OCI-LY7 (cell line): ENCODE results near the gene ZNF714. TPM values are rescaled to one million over a fixed set of nuclear protein-coding genes. Genes with fewer than 3 reads are reported as not detected.
A peak's percentile ranks its signal among the peaks of the same experiment; 100 is the strongest.

Source experiments
- BruUV-seq: library from RNA; stranded (reverse); fragments of 400-500 nt; replicated peaks from 2 replicates; lab custom pipeline; 2021; lab: Mats Ljungman, UMichigan
- CTCF ChIA-PET: fragments of 300-600 bp; sonication (Branson Sonifier 250); formaldehyde crosslinking; loops from one replicate; lab custom pipeline; 2022; ENCODE audit warnings: antibody characterized with exemption; ENCODE audit not compliant: unreplicated experiment; lab: Charles Lee
- POLR2A ChIA-PET: fragments of 300-600 bp; sonication (Branson Sonifier 250); formaldehyde crosslinking; loops from one replicate; lab custom pipeline; 2022; ENCODE audit warnings: antibody characterized with exemption; lab: Charles Lee
- DNase-seq: peaks from one replicate; pipeline ENCODE4 v3.0.0-alpha.2; 2015; ENCODE audit warnings: low spot score
- H2AFZ ChIP-seq: fragments of 200-600 bp; sonication (generic), shearing (Covaris generic); 2 replicates; pipeline ENCODE4 v1.6.1; 2014; ENCODE audit warnings: mild to moderate bottlenecking, antibody characterized with exemption, low read length, moderate library complexity
- H3K27ac ChIP-seq: fragments of 200-600 bp; sonication (generic); 2 replicates; pipeline ENCODE4 v1.5.1; 2014; ENCODE audit warnings: mixed run types, low read depth, mild to moderate bottlenecking, moderate library complexity, low read length, inconsistent platforms; ENCODE audit not compliant: poor library complexity, severe bottlenecking
- H3K36me3 ChIP-seq: fragments of 200-600 bp; sonication (generic); 2 replicates; pipeline ENCODE4 v1.6.1; 2014; ENCODE audit warnings: mild to moderate bottlenecking, antibody characterized with exemption, low read length, moderate library complexity, mixed read lengths; ENCODE audit not compliant: insufficient read depth
- H3K4me1 ChIP-seq: fragments of 200-600 bp; sonication (generic); 2 replicates; pipeline ENCODE4 v1.5.1; 2014; ENCODE audit warnings: mild to moderate bottlenecking, low read length; ENCODE audit not compliant: insufficient read depth, poor library complexity, severe bottlenecking
- H3K4me2 ChIP-seq: fragments of 200-600 bp; sonication (generic); 2 replicates; pipeline ENCODE4 v1.6.1; 2014; ENCODE audit warnings: mild to moderate bottlenecking, low read length
- H3K4me3 ChIP-seq: fragments of 200-600 bp; sonication (generic); 2 replicates; pipeline ENCODE4 v1.5.1; 2014; ENCODE audit warnings: mild to moderate bottlenecking, low read depth, low read length; ENCODE audit not compliant: poor library complexity, severe bottlenecking
- H3K79me2 ChIP-seq: fragments of 200-600 bp; sonication (generic); 2 replicates; pipeline ENCODE4 v1.6.1; 2016; ENCODE audit warnings: low read depth, mild to moderate bottlenecking, low read length, moderate library complexity, mixed read lengths; ENCODE audit not compliant: insufficient read depth
- H3K9me2 ChIP-seq: fragments of 200-600 bp; sonication (generic); 2 replicates; pipeline ENCODE4 v1.6.1; 2016; ENCODE audit warnings: mild to moderate bottlenecking, low read length, mixed read lengths; ENCODE audit not compliant: insufficient read depth
- H3K9me3 ChIP-seq: fragments of 200-600 bp; sonication (generic); 2 replicates; pipeline ENCODE4 v1.6.1; 2014; ENCODE audit warnings: mild to moderate bottlenecking, mixed run types, low read length, mixed read lengths
- H4K20me1 ChIP-seq: fragments of 200-600 bp; sonication (generic); 2 replicates; pipeline ENCODE4 v1.6.1; 2014; ENCODE audit warnings: mild to moderate bottlenecking, antibody characterized with exemption, low read length, moderate library complexity, mixed read lengths; ENCODE audit not compliant: insufficient read depth
- EZH2phosphoT487 ChIP-seq: fragments of 200-600 bp; sonication (generic); IDR thresholded peaks from 2 replicates; pipeline ENCODE4 v1.6.1; 2018; ENCODE audit warnings: low read depth, borderline replicate concordance, mild to moderate bottlenecking, mixed run types, antibody characterized with exemption, low read length, moderate library complexity, mixed read lengths
- intact Hi-C: fragments of 100-400 bp; cut with micrococcal nuclease; formaldehyde crosslinking; loops from one replicate; pipeline ENCODE4 v1.10.0; 2022; ENCODE audit not compliant: unreplicated experiment
- total RNA-seq, 2 experiments: library from RNA; depleted of rRNA in 1 of 2; stranded (reverse); fragments of >200 nt in 1 of 2; shearing (Covaris generic) in 1 of 2; gene quantifications; 2 replicates each; pipeline ENCODE4 v1.2.3, GENCODE V29; 2014 to 2022
- TF ChIP-seq, protein P1 (sequence below): fragments of 200-600 bp; sonication (generic); conservative IDR thresholded peaks from 2 replicates; pipeline ENCODE4 v1.5.1; 2014; ENCODE audit warnings: mild to moderate bottlenecking, antibody characterized with exemption, low read length, moderate library complexity, mixed read lengths

ZNF714 gene
- total RNA-seq, 2 experiments from 2014 or later = 39.6 to 51.7 TPM

GRCh38 chr19:21143428-21143827, 61.4 kb downstream of the ZNF714 start:
- Histone ChIP-seq H3K9me2 (no peaks in the 10 kb centered on the region), H3K79me2 (peaks cover 21% of the 10 kb centered on the region), H2AFZ (no peak overlapping the region), H4K20me1 (no peaks in the 10 kb centered on the region), H3K4me1 (peaks cover 8% of the 10 kb centered on the region), H3K4me3 (no peak overlapping the region), H3K27ac (no peak overlapping the region), H3K4me2 (peak overlapping the region; percentile 68; the same call in 1 of the 2 replicates), H3K36me3 (peaks cover 53% of the 10 kb centered on the region), H3K9me3 (peaks cover 32% of the 10 kb centered on the region)
- ChIA-PET CTCF (interaction anchor here (0.6 kb wide), 1 partner anchor 1253 kb away, joined by 4 read pairs; no protein-coding TSS in a partner anchor), POLR2A (interaction anchor here (0.6 to 0.9 kb wide), 2 partner anchors 15 to 1522 kb away, joined by 4 to 5 read pairs; no protein-coding TSS in a partner anchor)
- BruUV-seq = no TSS peak
- TF ChIP-seq, protein P1, sequence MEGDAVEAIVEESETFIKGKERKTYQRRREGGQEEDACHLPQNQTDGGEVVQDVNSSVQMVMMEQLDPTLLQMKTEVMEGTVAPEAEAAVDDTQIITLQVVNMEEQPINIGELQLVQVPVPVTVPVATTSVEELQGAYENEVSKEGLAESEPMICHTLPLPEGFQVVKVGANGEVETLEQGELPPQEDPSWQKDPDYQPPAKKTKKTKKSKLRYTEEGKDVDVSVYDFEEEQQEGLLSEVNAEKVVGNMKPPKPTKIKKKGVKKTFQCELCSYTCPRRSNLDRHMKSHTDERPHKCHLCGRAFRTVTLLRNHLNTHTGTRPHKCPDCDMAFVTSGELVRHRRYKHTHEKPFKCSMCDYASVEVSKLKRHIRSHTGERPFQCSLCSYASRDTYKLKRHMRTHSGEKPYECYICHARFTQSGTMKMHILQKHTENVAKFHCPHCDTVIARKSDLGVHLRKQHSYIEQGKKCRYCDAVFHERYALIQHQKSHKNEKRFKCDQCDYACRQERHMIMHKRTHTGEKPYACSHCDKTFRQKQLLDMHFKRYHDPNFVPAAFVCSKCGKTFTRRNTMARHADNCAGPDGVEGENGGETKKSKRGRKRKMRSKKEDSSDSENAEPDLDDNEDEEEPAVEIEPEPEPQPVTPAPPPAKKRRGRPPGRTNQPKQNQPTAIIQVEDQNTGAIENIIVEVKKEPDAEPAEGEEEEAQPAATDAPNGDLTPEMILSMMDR = no peak
- no peak for TF ChIP-seq EZH2phosphoT487
- DNase-seq = no peak
- intact Hi-C loops = loop anchor here (5.0 kb wide), 1 partner anchor 121 kb away; the partner anchor contains the start of gene ZNF430

DNA sequence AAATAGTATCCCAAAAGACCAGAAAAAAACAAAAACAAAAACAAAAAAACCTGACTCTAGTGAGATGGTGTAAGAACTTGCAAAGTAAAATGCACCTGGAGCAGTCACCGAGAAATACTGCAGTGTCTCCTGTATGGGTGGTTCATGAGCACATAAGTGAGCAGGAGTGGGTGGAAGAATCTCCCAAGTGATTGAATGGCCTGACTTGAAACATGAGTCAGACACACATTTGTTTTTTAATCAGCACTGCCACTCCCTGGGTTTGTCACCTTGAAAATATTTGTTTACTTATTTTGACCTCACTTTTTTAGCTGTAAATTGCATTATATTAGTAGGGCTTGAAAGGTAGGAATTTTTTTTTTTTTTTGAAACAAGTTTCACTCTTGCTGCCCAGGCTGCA, 61.9 kb downstream of the ZNF714 start:
- Histone ChIP-seq H3K9me2 (no peaks in the 10 kb centered on the region), H3K79me2 (peaks cover 21% of the 10 kb centered on the region), H3K9me3 (peaks cover 36% of the 10 kb centered on the region), H3K36me3 (peaks cover 58% of the 10 kb centered on the region), H3K4me2 (no peak overlapping the region), H3K27ac (no peak overlapping the region), H4K20me1 (no peaks in the 10 kb centered on the region), H3K4me1 (peaks cover 8% of the 10 kb centered on the region), H2AFZ (no peak overlapping the region), H3K4me3 (no peak overlapping the region)
- TF ChIP-seq EZH2phosphoT487 = no peak
- TF ChIP-seq, protein P1 = no peak
- BruUV-seq = no TSS peak
- ChIA-PET POLR2A (interaction anchor here (0.6 kb wide), 1 partner anchor 11 kb away, joined by 3 read pairs; no protein-coding TSS in a partner anchor), CTCF (interaction anchor here (0.7 kb wide), 1 partner anchor 67 kb away, joined by 3 read pairs; no protein-coding TSS in a partner anchor)
- intact Hi-C loops = loop anchor here (5.0 kb wide), 1 partner anchor 122 kb away; the partner anchor contains the start of gene ZNF430
- DNase-seq = no peak

GRCh38 chr19:21147540-21147939, 65.5 kb downstream of the ZNF714 start:
- no peak for DNase-seq
- TF ChIP-seq, protein P1 = no peak
- no peak for TF ChIP-seq EZH2phosphoT487
- H3K27ac ChIP-seq = no peak overlapping the region
- H3K4me3 ChIP-seq = no peak overlapping the region
- no peaks in the 10 kb centered on the region for H4K20me1 ChIP-seq
- peaks cover 8% of the 10 kb centered on the region for H3K4me1 ChIP-seq
- no TSS peak for BruUV-seq
- peaks cover 18% of the 10 kb centered on the region for H3K79me2 ChIP-seq
- peaks cover 40% of the 10 kb centered on the region for H3K9me3 ChIP-seq
- H3K36me3 ChIP-seq = peaks cover 95% of the 10 kb centered on the region
- intact Hi-C loops = no loop called here
- ChIA-PET CTCF (no interaction called here), POLR2A (no interaction called here)
- no peaks in the 10 kb centered on the region for H3K9me2 ChIP-seq
- no peak overlapping the region for H2AFZ ChIP-seq
- no peak overlapping the region for H3K4me2 ChIP-seq
